Activated CD8-positive, alpha-beta memory T cell treated with anti-CD3 and anti-CD28 coated beads, Interleukin-2, amount 50 U/mL, for 4 hours (primary cell): Measurements from ENCODE around the gene LIMK2.
"Not testable (repeated sequence)": the region's sequence is repeated elsewhere in the genome, so short reads cannot be mapped to it uniquely, and the experiment has no call there.

Source experiments
- DNase-seq: peaks from one replicate; pipeline ENCODE4 v3.0.0-alpha.2; 2020

Gene LIMK2

GRCh38 chr22:31212783-31213629, 908 bp downstream of the LIMK2 start:
- no peak for DNase-seq

- DNase-seq, result no peak
Observed at GRCh38 chr22:31215018-31215535, 3.0 kb downstream of the LIMK2 start.

GRCh38 chr22:31218565-31219262, 6.6 kb downstream of the LIMK2 start:
- DNase-seq, result no peak

GRCh38 chr22:31221084-31221483, 9.0 kb downstream of the LIMK2 start:
- DNase-seq, result no peak

GRCh38 chr22:31222736-31223135, 10.6 kb downstream of the LIMK2 start:
- DNase-seq, result no peak

- no peak for DNase-seq
Observed at GRCh38 chr22:31223786-31224191, 11.7 kb downstream of the LIMK2 start.

- not testable (repeated sequence) for DNase-seq
Observed at GRCh38 chr22:31224691-31225090, 12.6 kb downstream of the LIMK2 start.

GRCh38 chr22:31227186-31227585, 15.1 kb downstream of the LIMK2 start:
- DNase-seq, result no peak

GRCh38 chr22:31229402-31230079, 17.4 kb downstream of the LIMK2 start:
- DNase-seq, result no peak

GRCh38 chr22:31230155-31230870, 18.2 kb downstream of the LIMK2 start:
- no peak for DNase-seq

- peak; percentile 53 for DNase-seq
Observed at GRCh38 chr22:31230871-31231621, 18.9 kb downstream of the LIMK2 start.

- DNase-seq, result no peak
Observed at GRCh38 chr22:31233001-31233400, 20.9 kb downstream of the LIMK2 start.

GRCh38 chr22:31235081-31235480, 23.0 kb downstream of the LIMK2 start:
- no peak for DNase-seq

GRCh38 chr22:31236044-31236443, 23.9 kb downstream of the LIMK2 start:
- not testable (repeated sequence) for DNase-seq

GRCh38 chr22:31238057-31238456, 26.0 kb downstream of the LIMK2 start:
- no peak for DNase-seq

- DNase-seq, result no peak
Observed at GRCh38 chr22:31239771-31240370, 27.8 kb downstream of the LIMK2 start.

- no peak for DNase-seq
Observed at GRCh38 chr22:31241200-31241599, 29.1 kb downstream of the LIMK2 start.

- DNase-seq, result no peak
Observed at GRCh38 chr22:31241936-31242335, 29.8 kb downstream of the LIMK2 start.

- no peak for DNase-seq
Observed at GRCh38 chr22:31243339-31244045, 31.4 kb downstream of the LIMK2 start.

GRCh38 chr22:31244046-31244942, 32.2 kb downstream of the LIMK2 start:
- no peak for DNase-seq
